Ovary (tissue), 3 donors: Measurements from ENCODE around the gene ADAMTS14.

Source experiments
- CTCF ChIP-seq, 3 donors: fragments of 450-650 bp in 2 of 3; fragments of 200-600 bp in 1 of 3; IDR thresholded peaks; one replicate each; pipeline versions ENCODE4 v1.5.1 to v1.8.0; 2016 to 2022; ENCODE audit warnings: antibody characterized with exemption in 3 of 3, mild to moderate bottlenecking in 1 of 3
- EP300 ChIP-seq: sonication (generic); formaldehyde crosslinking; IDR thresholded peaks from one replicate; pipeline ENCODE4 v1.6.1; 2017; ENCODE audit warnings: antibody characterized with exemption
- donor health status: DM: no; HTN: no; CAD: no.

GRCh38 chr10:70650104-70650503 lies 22.2 kb upstream of the ADAMTS14 start:
- TF ChIP-seq CTCF (IDR thresholded peaks at IDR 0.05) (no peak), EP300 (no peak)
